GM12892 (cell line): Measurements from ENCODE around the gene SH3BP5L.

Source experiments
- POLR2A ChIP-seq: IDR thresholded peaks from 2 replicates; pipeline ENCODE4 v1.6.1; 2011; ENCODE audit warnings: low read depth, low read length, control low read depth
- POLR2AphosphoS5 ChIP-seq: IDR thresholded peaks from 2 replicates; pipeline ENCODE4 v1.6.1; 2011; ENCODE audit warnings: low read depth, low read length, control low read depth
- TAF1 ChIP-seq: IDR thresholded peaks from 2 replicates; pipeline ENCODE4 v1.6.1; 2011; ENCODE audit warnings: low read depth, mild to moderate bottlenecking, control low read depth, low read length, borderline replicate concordance

GRCh38 chr1:248850124-248850523 is 24.4 kb upstream of the SH3BP5L start:
- TF ChIP-seq POLR2A (no peak), TAF1 (no peak), POLR2AphosphoS5 (no peak)
